WTC11 (cell line): ENCODE measurements around the gene KIR2DL4.
"Not testable (repeated sequence)": the region's sequence is repeated elsewhere in the genome, so short reads cannot be mapped to it uniquely, and the experiment has no call there.

Experiments used
- ARID4B ChIP-seq: sonication (generic); formaldehyde crosslinking; IDR thresholded peaks from 2 replicates; pipeline ENCODE4 v1.8.0; 2023; ENCODE audit warnings: missing genetic modification reagents, mild to moderate bottlenecking, borderline replicate concordance
- CREM ChIP-seq: sonication (generic); formaldehyde crosslinking; IDR thresholded peaks from 2 replicates; pipeline ENCODE4 v1.8.1; 2022; ENCODE audit warnings: mild to moderate bottlenecking, missing genetic modification reagents, moderate library complexity
- CTCF ChIP-seq: fragments of 200-600 bp; IDR thresholded peaks from 2 replicates; pipeline ENCODE4 v1.8.0; 2022; ENCODE audit warnings: antibody characterized with exemption
- ETV6 ChIP-seq: sonication (generic); formaldehyde crosslinking; IDR thresholded peaks from 2 replicates; pipeline ENCODE4 v1.8.1; 2022; ENCODE audit warnings: mild to moderate bottlenecking, missing genetic modification reagents
- FOXJ3 ChIP-seq: sonication (generic); formaldehyde crosslinking; IDR thresholded peaks from 2 replicates; pipeline ENCODE4 v1.9.0; 2021; ENCODE audit warnings: missing genetic modification reagents, mild to moderate bottlenecking, borderline replicate concordance
- NFE2L1 ChIP-seq: sonication (generic); formaldehyde crosslinking; IDR thresholded peaks from 2 replicates; pipeline ENCODE4 v1.8.1; 2023; ENCODE audit warnings: missing genetic modification reagents
- NFYB ChIP-seq: sonication (generic); formaldehyde crosslinking; conservative IDR thresholded peaks from 2 replicates; pipeline ENCODE4 v1.8.0; 2022; ENCODE audit warnings: low read depth, missing genetic modification reagents
- RELA ChIP-seq: sonication (generic); formaldehyde crosslinking; IDR thresholded peaks from 2 replicates; pipeline ENCODE4 v1.8.1; 2022; ENCODE audit warnings: missing genetic modification reagents, mild to moderate bottlenecking, borderline replicate concordance
- TEAD4 ChIP-seq: sonication (generic); formaldehyde crosslinking; IDR thresholded peaks from 2 replicates; pipeline ENCODE4 v1.8.0; 2022; ENCODE audit warnings: mild to moderate bottlenecking, missing genetic modification reagents
- ZNF121 ChIP-seq: sonication (generic); formaldehyde crosslinking; IDR thresholded peaks from 2 replicates; pipeline ENCODE4 v1.8.0; 2023; ENCODE audit warnings: missing genetic modification reagents
- TF ChIP-seq, protein P1 (sequence below): fragments of 250-450 bp; sonication (Bioruptor Pico); IDR thresholded peaks from 2 replicates; pipeline ENCODE4 v2.1.2; 2022; ENCODE audit warnings: mild to moderate bottlenecking, moderate library complexity

GRCh38 chr19:54782916-54783315 is 20.5 kb upstream of the KIR2DL4 start:
- not testable (repeated sequence) for TF ChIP-seq ETV6 (CRISPR knock-in tag); NFE2L1 (CRISPR knock-in tag); CTCF; NFYB (CRISPR knock-in tag); ARID4B (CRISPR knock-in tag); RELA; ZNF121 (CRISPR knock-in tag); TEAD4 (CRISPR knock-in tag); CREM (CRISPR knock-in tag); FOXJ3 (CRISPR knock-in tag)
- TF ChIP-seq, protein P1, sequence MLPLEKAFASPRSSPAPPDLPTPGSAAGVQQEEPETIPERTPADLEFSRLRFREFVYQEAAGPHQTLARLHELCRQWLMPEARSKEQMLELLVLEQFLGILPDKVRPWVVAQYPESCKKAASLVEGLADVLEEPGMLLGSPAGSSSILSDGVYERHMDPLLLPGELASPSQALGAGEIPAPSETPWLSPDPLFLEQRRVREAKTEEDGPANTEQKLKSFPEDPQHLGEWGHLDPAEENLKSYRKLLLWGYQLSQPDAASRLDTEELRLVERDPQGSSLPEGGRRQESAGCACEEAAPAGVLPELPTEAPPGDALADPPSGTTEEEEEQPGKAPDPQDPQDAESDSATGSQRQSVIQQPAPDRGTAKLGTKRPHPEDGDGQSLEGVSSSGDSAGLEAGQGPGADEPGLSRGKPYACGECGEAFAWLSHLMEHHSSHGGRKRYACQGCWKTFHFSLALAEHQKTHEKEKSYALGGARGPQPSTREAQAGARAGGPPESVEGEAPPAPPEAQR: not testable (repeated sequence)
